ENCODE data around the gene NRG3.

GRCh38 chr10:82071231-82071630, 196.2 kb downstream of the NRG3 start:
- TF ChIP-seq CTCF (IDR thresholded peaks at IDR 0.05), result no peak
- no peak for TF ChIP-seq POLR2AphosphoS5 (IDR thresholded peaks at IDR 0.05)

Data from prostate gland (tissue), 2 donors.